PC-3 (cell line): ENCODE results near the gene FRRS1. TPM values are rescaled to one million over a fixed set of nuclear protein-coding genes. Genes with fewer than 3 reads are reported as not detected.
A peak's percentile ranks its signal among the peaks of the same experiment; 100 is the strongest.

Experiments
- ATAC-seq: fragments of 200-7000 bp; cut with Tn5 transposase; 2 replicates; pipeline ENCODE4 v1.9.1; 2020; ENCODE audit warnings: mild to moderate bottlenecking, moderate library complexity
- BruUV-seq: library from RNA; stranded (reverse); fragments of 400-500 nt; replicated peaks from 2 replicates; lab custom pipeline; 2021; lab: Mats Ljungman, UMichigan
- CTCF ChIA-PET: fragments of 300-600 bp; sonication (Branson Sonifier 250); formaldehyde crosslinking; loops from one replicate; lab custom pipeline; 2022; ENCODE audit warnings: antibody characterized with exemption; lab: Charles Lee
- POLR2A ChIA-PET: fragments of 300-600 bp; sonication (Branson Sonifier 250); formaldehyde crosslinking; loops from one replicate; lab custom pipeline; 2022; ENCODE audit warnings: antibody characterized with exemption; ENCODE audit not compliant: unreplicated experiment; lab: Charles Lee
- DNase-seq: peaks from one replicate; pipeline ENCODE4 v3.0.0-alpha.2; 2015
- H2AFZ ChIP-seq: fragments of 300-600 bp; sonication (generic); 2 replicates; pipeline ENCODE4 v1.6.0; 2016; ENCODE audit warnings: antibody characterized with exemption, low read length
- H3F3A ChIP-seq: fragments of 300-600 bp; sonication (generic); one replicate; pipeline ENCODE4 v1.6.0; 2017; ENCODE audit warnings: antibody characterized with exemption, low read length, control low read depth, mild to moderate bottlenecking; ENCODE audit not compliant: unreplicated experiment
- H3K27ac ChIP-seq: fragments of 300-600 bp; sonication (generic); 2 replicates; pipeline ENCODE4 v1.5.1; 2016; ENCODE audit warnings: mild to moderate bottlenecking, low read length
- H3K27me3 ChIP-seq: fragments of 300-600 bp; sonication (generic); 2 replicates; pipeline ENCODE4 v1.6.1; 2016; ENCODE audit warnings: low read length, mixed read lengths
- H3K36me3 ChIP-seq: fragments of 300-600 bp; sonication (generic); 2 replicates; pipeline ENCODE4 v1.6.1; 2016; ENCODE audit warnings: low read depth, mixed run types, low read length, mixed read lengths
- H3K4me1 ChIP-seq: fragments of 300-600 bp; sonication (generic); 2 replicates; pipeline ENCODE4 v1.5.1; 2016; ENCODE audit warnings: low read length; ENCODE audit not compliant: insufficient read depth
- H3K4me2 ChIP-seq: fragments of 300-600 bp; sonication (generic); 2 replicates; pipeline ENCODE4 v1.6.0; 2016; ENCODE audit warnings: low read length
- H3K4me3 ChIP-seq: fragments of 300-600 bp; sonication (generic); 2 replicates; pipeline ENCODE4 v1.5.1; 2016; ENCODE audit warnings: mild to moderate bottlenecking, low read length, mixed read lengths
- H3K79me2 ChIP-seq: fragments of 300-600 bp; sonication (generic); 2 replicates; pipeline ENCODE4 v1.6.1; 2017; ENCODE audit warnings: low read length, mixed read lengths
- H3K9ac ChIP-seq: fragments of 300-600 bp; sonication (generic); 2 replicates; pipeline ENCODE4 v1.6.0; 2016; ENCODE audit warnings: mild to moderate bottlenecking, low read length
- H3K9me2 ChIP-seq: fragments of 300-600 bp; sonication (generic); replicated peaks from 2 replicates; pipeline ENCODE4 v1.6.1; 2016; ENCODE audit warnings: mixed run types, low read length, mixed read lengths
- H3K9me3 ChIP-seq: fragments of 300-600 bp; sonication (generic); 2 replicates; pipeline ENCODE4 v1.6.1; 2016; ENCODE audit warnings: low read length, mixed read lengths
- H4K20me1 ChIP-seq: fragments of 300-600 bp; sonication (generic); 2 replicates; pipeline ENCODE4 v1.6.1; 2016; ENCODE audit warnings: low read length, mixed read lengths
- EZH2 ChIP-seq: fragments of 300-600 bp; sonication (generic); IDR thresholded peaks from one replicate; pipeline ENCODE4 v1.6.1; 2017; ENCODE audit warnings: antibody characterized with exemption, mild to moderate bottlenecking, low read length; ENCODE audit not compliant: unreplicated experiment
- EZH2phosphoT487 ChIP-seq: fragments of 300-600 bp; sonication (generic); IDR thresholded peaks from 2 replicates; pipeline ENCODE4 v1.6.1; 2018; ENCODE audit warnings: mild to moderate bottlenecking, antibody characterized with exemption, low read length, borderline replicate concordance
- intact Hi-C: fragments of 100-400 bp; cut with micrococcal nuclease; formaldehyde crosslinking; loops from 2 replicates; pipeline ENCODE4 v1.9.0; 2023
- total RNA-seq: library from RNA; depleted of rRNA; stranded (reverse); fragments of >200 nt; gene quantifications from 2 replicates; pipeline ENCODE4 v1.2.3, GENCODE V29; 2014
- TF ChIP-seq, protein P1 (sequence below): fragments of 300-600 bp; sonication (generic); conservative IDR thresholded peaks from 2 replicates; pipeline ENCODE4 v1.5.1; 2017; ENCODE audit warnings: antibody characterized with exemption, low read depth, mild to moderate bottlenecking, low read length

Gene FRRS1
- total RNA-seq, 1 experiment from 2014 or later: 16.3 TPM

DNA sequence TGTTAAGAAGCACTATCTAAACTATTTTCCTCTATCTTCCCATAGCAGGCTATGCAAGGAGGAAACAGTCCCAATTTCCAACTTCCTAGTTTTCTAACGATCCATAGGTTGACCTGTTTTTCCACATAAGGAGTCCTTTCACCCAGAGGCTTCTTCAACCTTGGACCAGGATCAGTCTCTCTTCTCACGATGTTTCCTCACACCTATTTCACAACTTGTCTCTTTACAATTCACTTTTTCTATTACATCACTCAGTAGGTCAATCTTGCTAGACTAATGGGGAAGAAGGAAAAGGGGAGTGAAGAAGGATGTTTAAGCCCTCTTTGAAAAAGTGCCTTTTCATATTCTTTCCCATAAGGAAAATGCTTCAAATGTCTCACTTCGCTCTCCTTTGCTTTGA, 104.7 kb downstream of the FRRS1 start:
- Histone ChIP-seq H2AFZ (no peak overlapping the region), H3F3A (no peaks in the 10 kb centered on the region), H3K4me3 (no peak overlapping the region), H3K4me2 (no peak overlapping the region), H3K27me3 (no peaks in the 10 kb centered on the region), H3K36me3 (no peaks in the 10 kb centered on the region), H3K79me2 (no peaks in the 10 kb centered on the region), H3K27ac (peak overlapping the region; percentile 23), H3K9ac (no peak overlapping the region), H3K9me2 (no peaks in the 10 kb centered on the region), H3K9me3 (no peaks in the 10 kb centered on the region), H4K20me1 (no peaks in the 10 kb centered on the region), H3K4me1 (peaks cover 35% of the 10 kb centered on the region)
- CTCF ChIA-PET: no interaction called here
- no TSS peak for BruUV-seq
- POLR2A ChIA-PET: no interaction called here
- ATAC-seq (no peak), DNase-seq (no peak)
- intact Hi-C loops: no loop called here
- no peak for TF ChIP-seq EZH2phosphoT487
- TF ChIP-seq, protein P1, sequence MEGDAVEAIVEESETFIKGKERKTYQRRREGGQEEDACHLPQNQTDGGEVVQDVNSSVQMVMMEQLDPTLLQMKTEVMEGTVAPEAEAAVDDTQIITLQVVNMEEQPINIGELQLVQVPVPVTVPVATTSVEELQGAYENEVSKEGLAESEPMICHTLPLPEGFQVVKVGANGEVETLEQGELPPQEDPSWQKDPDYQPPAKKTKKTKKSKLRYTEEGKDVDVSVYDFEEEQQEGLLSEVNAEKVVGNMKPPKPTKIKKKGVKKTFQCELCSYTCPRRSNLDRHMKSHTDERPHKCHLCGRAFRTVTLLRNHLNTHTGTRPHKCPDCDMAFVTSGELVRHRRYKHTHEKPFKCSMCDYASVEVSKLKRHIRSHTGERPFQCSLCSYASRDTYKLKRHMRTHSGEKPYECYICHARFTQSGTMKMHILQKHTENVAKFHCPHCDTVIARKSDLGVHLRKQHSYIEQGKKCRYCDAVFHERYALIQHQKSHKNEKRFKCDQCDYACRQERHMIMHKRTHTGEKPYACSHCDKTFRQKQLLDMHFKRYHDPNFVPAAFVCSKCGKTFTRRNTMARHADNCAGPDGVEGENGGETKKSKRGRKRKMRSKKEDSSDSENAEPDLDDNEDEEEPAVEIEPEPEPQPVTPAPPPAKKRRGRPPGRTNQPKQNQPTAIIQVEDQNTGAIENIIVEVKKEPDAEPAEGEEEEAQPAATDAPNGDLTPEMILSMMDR: no peak
- no peak for TF ChIP-seq EZH2

- ChIA-PET POLR2A (interaction anchor here (1.0 kb wide), 1 partner anchor 70 kb away, joined by 4 read pairs; no protein-coding TSS in a partner anchor), CTCF (interaction anchor here (1.1 kb wide), 1 partner anchor 12 kb away, joined by 4 read pairs; no protein-coding TSS in a partner anchor)
- ATAC-seq (no peak), DNase-seq (no peak)
- Histone ChIP-seq H4K20me1 (no peaks in the 10 kb centered on the region), H3K4me2 (peak overlapping the region; percentile 67; the same call in 1 of the 2 replicates), H3K4me3 (no peak overlapping the region), H3F3A (no peaks in the 10 kb centered on the region), H3K27me3 (no peaks in the 10 kb centered on the region), H3K4me1 (peaks cover 35% of the 10 kb centered on the region), H2AFZ (no peak overlapping the region), H3K9me2 (no peaks in the 10 kb centered on the region), H3K27ac (peak overlapping the region; percentile 94), H3K79me2 (no peaks in the 10 kb centered on the region), H3K9ac (peak overlapping the region; percentile 74), H3K9me3 (no peaks in the 10 kb centered on the region), H3K36me3 (no peaks in the 10 kb centered on the region)
- intact Hi-C loops: no loop called here
- BruUV-seq: no TSS peak
- TF ChIP-seq, protein P1: no peak
- TF ChIP-seq EZH2phosphoT487 (no peak), EZH2 (no peak)
Measured at GRCh38 chr1:99660496-99660895, 105.9 kb downstream of the FRRS1 start.

DNA sequence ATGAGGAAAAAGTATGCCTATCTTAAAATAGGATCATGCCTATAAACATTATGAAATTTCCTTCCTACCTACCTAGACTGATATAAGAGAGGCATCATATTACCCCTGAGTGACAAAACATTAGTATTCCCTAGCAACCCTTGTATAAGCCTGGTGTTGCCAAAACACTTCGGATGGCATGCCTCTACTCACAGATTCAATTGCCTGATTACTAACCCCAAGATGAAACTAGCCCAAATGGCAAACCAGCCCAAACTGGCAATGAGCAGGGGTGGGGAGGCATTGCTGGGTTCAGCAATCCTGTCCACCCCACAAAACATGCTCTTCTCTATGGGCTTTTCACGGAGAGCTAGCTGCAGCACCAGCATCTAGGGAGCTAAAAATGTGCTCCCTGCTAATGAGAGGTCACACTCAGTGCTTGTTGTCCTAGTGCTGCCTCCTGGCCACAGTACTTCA, 106.7 kb downstream of the FRRS1 start:
- no peaks in the 10 kb centered on the region for H4K20me1 ChIP-seq
- BruUV-seq: no TSS peak
- H3K9me2 ChIP-seq: no peaks in the 10 kb centered on the region
- H2AFZ ChIP-seq: peak overlapping the region; percentile 34; the same call in 1 of the 2 replicates
- no peaks in the 10 kb centered on the region for H3K36me3 ChIP-seq
- H3K27me3 ChIP-seq: no peaks in the 10 kb centered on the region
- TF ChIP-seq, protein P1: no peak
- TF ChIP-seq EZH2 (no peak), EZH2phosphoT487 (no peak)
- CTCF ChIA-PET: interaction anchor here (1.1 kb wide), 1 partner anchor 11 kb away, joined by 4 read pairs; no protein-coding TSS in a partner anchor
- peak overlapping the region; percentile 67 for H3K4me2 ChIP-seq
- intact Hi-C loops: loop anchor here (1.0 kb wide), 2 partner anchors 11 to 26 kb away; no protein-coding TSS in a partner anchor
- H3K27ac ChIP-seq: peak overlapping the region; percentile 94
- H3K79me2 ChIP-seq: no peaks in the 10 kb centered on the region
- POLR2A ChIA-PET: interaction anchor here (1.0 kb wide), 1 partner anchor 69 kb away, joined by 4 read pairs; no protein-coding TSS in a partner anchor
- H3K9me3 ChIP-seq: no peaks in the 10 kb centered on the region
- no peaks in the 10 kb centered on the region for H3F3A ChIP-seq
- peak overlapping the region; percentile 11; the same call in 1 of the 2 replicates for H3K4me3 ChIP-seq
- peaks cover 35% of the 10 kb centered on the region for H3K4me1 ChIP-seq
- DNase-seq (peak; percentile 94), ATAC-seq (peak; percentile 96)
- peak overlapping the region; percentile 74 for H3K9ac ChIP-seq
